HG03469 (cell line): ENCODE data around the gene PLK2.

ENCODE experiments used
- ATAC-seq: cut with Tn5 transposase; IDR thresholded peaks from one replicate; pipeline ENCODE4 v1.9.1; 2021; ENCODE audit warnings: mild to moderate bottlenecking, moderate library complexity, moderate number of reproducible peaks; ENCODE audit not compliant: unreplicated experiment

PLK2 gene

GRCh38 chr5:58450811-58451629, 8.9 kb downstream of the PLK2 start:
- ATAC-seq, result no peak

GRCh38 chr5:58450018-58450417, 9.9 kb downstream of the PLK2 start:
- ATAC-seq, result no peak

GRCh38 chr5:58447226-58447625, 12.7 kb downstream of the PLK2 start:
- no peak for ATAC-seq

- no peak for ATAC-seq
Measured at GRCh38 chr5:58446024-58446423, 13.9 kb downstream of the PLK2 start.

- no peak for ATAC-seq
Measured at GRCh38 chr5:58444805-58445204, 15.1 kb downstream of the PLK2 start.

- ATAC-seq, result no peak
Measured at GRCh38 chr5:58440901-58441460, 18.9 kb downstream of the PLK2 start.

GRCh38 chr5:58439094-58439644, 20.7 kb downstream of the PLK2 start:
- no peak for ATAC-seq

GRCh38 chr5:58437661-58438060, 22.2 kb downstream of the PLK2 start:
- ATAC-seq, result no peak

GRCh38 chr5:58431832-58432231, 28.1 kb downstream of the PLK2 start:
- no peak for ATAC-seq

- ATAC-seq, result no peak
Measured at GRCh38 chr5:58412932-58413331, 47.0 kb downstream of the PLK2 start.

- no peak for ATAC-seq
Measured at GRCh38 chr5:58412081-58412480, 47.8 kb downstream of the PLK2 start.

- ATAC-seq, result no peak
Measured at GRCh38 chr5:58411372-58411771, 48.5 kb downstream of the PLK2 start.

- no peak for ATAC-seq
Measured at GRCh38 chr5:58410441-58410840, 49.4 kb downstream of the PLK2 start.

- no peak for ATAC-seq
Measured at GRCh38 chr5:58407042-58407719, 52.7 kb downstream of the PLK2 start.

- ATAC-seq, result no peak
Measured at GRCh38 chr5:58406394-58406793, 53.5 kb downstream of the PLK2 start.

- ATAC-seq, result no peak
Measured at GRCh38 chr5:58405175-58405574, 54.7 kb downstream of the PLK2 start.

- ATAC-seq, result no peak
Measured at GRCh38 chr5:58404734-58405133, 55.2 kb downstream of the PLK2 start.
